ENCODE results near the gene ABLIM3.

DNA sequence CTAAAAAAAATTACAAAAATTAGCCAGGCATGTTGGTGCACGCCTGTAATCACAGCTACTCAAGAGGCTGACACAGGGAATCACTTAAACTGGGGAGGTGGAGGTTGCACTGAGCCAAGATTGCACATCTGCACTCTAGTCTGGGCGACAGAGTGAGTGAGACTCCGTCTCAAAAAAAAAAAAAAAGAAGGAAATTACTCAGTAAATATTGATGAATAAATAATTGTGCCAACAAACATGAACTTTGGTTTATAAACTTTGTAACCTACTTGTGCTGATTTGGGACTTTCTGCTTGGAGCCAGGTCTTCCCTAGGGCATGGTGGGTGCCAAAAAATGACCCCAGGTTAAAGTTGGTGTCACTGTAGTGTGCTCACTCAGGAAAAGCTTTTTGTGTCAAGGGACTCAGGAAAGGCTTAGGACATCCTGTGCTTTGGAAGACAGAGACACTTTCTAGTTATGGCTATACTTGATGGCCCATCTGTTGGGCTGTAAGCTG, 19.0 kb downstream of the ABLIM3 start:
- TF ChIP-seq, protein P1, sequence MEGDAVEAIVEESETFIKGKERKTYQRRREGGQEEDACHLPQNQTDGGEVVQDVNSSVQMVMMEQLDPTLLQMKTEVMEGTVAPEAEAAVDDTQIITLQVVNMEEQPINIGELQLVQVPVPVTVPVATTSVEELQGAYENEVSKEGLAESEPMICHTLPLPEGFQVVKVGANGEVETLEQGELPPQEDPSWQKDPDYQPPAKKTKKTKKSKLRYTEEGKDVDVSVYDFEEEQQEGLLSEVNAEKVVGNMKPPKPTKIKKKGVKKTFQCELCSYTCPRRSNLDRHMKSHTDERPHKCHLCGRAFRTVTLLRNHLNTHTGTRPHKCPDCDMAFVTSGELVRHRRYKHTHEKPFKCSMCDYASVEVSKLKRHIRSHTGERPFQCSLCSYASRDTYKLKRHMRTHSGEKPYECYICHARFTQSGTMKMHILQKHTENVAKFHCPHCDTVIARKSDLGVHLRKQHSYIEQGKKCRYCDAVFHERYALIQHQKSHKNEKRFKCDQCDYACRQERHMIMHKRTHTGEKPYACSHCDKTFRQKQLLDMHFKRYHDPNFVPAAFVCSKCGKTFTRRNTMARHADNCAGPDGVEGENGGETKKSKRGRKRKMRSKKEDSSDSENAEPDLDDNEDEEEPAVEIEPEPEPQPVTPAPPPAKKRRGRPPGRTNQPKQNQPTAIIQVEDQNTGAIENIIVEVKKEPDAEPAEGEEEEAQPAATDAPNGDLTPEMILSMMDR (IDR thresholded peaks at IDR 0.05; ENCODE audit: poor library complexity) = no peak
- no peak for TF ChIP-seq EZH2 (IDR thresholded peaks at IDR 0.05; ENCODE audit: borderline replicate concordance)
- no peak for TF ChIP-seq EZH2phosphoT487 (IDR thresholded peaks at IDR 0.05; ENCODE audit: low read depth, severe bottlenecking, unreplicated experiment)

All from hepatocyte (in vitro differentiated cells).